ENCODE data around the gene NRIP3.
"Not testable (repeated sequence)": the region's sequence is repeated elsewhere in the genome, so short reads cannot be mapped to it uniquely, and the experiment has no call there.

NRIP3 gene

GRCh38 chr11:8987446-8987845 is 16.4 kb downstream of the NRIP3 start:
- no peak for TF ChIP-seq POLR2AphosphoS5 (IDR thresholded peaks at IDR 0.05; ENCODE audit: low read depth)
- H3K27ac ChIP-seq (replicated peaks): no peak overlapping the region
- no peak for DNase-seq (ENCODE audit: low read depth in 1 of 2, low spot score in 1 of 2)
- no peaks in the 10 kb centered on the region for H3K27me3 ChIP-seq (ENCODE audit: insufficient read depth, poor library complexity, severe bottlenecking)
- H3K4me3 ChIP-seq (replicated peaks; ENCODE audit: insufficient read depth, low read length): no peak overlapping the region

- H3K27me3 ChIP-seq (ENCODE audit: insufficient read depth, poor library complexity, severe bottlenecking); H3K4me3 ChIP-seq (replicated peaks; ENCODE audit: insufficient read depth, low read length); H3K27ac ChIP-seq (replicated peaks); DNase-seq (ENCODE audit: low read depth in 1 of 2, low spot score in 1 of 2): not testable (repeated sequence)
Measured at GRCh38 chr11:8986772-8987171, 17.0 kb downstream of the NRIP3 start.

- no peaks in the 10 kb centered on the region for H3K27me3 ChIP-seq (ENCODE audit: insufficient read depth, poor library complexity, severe bottlenecking)
- H3K27ac ChIP-seq (replicated peaks): no peak overlapping the region
- H3K4me3 ChIP-seq (replicated peaks; ENCODE audit: insufficient read depth, low read length): no peak overlapping the region
- DNase-seq (ENCODE audit: low read depth in 1 of 2, low spot score in 1 of 2): no peak
- TF ChIP-seq CTCF (IDR thresholded peaks at IDR 0.05; ENCODE audit: insufficient read depth, low read length) (no peak), SPI1 (IDR thresholded peaks at IDR 0.05; ENCODE audit: borderline replicate concordance, low read depth) (no peak), REST (IDR thresholded peaks at IDR 0.05; ENCODE audit: insufficient replicate concordance, low read depth) (no peak), GABPA (IDR thresholded peaks at IDR 0.05; ENCODE audit: low read depth) (no peak), POLR2AphosphoS5 (IDR thresholded peaks at IDR 0.05; ENCODE audit: low read depth) (no peak)
Measured at GRCh38 chr11:8985462-8985861, 18.3 kb downstream of the NRIP3 start.

GRCh38 chr11:8983552-8983951 is 20.2 kb downstream of the NRIP3 start:
- no peak for DNase-seq (ENCODE audit: low read depth in 1 of 2, low spot score in 1 of 2)
- Histone ChIP-seq H3K27me3 (ENCODE audit: insufficient read depth, poor library complexity, severe bottlenecking) (no peaks in the 10 kb centered on the region), H3K27ac (replicated peaks) (no peak overlapping the region), H3K4me3 (replicated peaks; ENCODE audit: insufficient read depth, low read length) (no peak overlapping the region)
- TF ChIP-seq CTCF (IDR thresholded peaks at IDR 0.05; ENCODE audit: insufficient read depth, low read length) (no peak), GABPA (IDR thresholded peaks at IDR 0.05; ENCODE audit: low read depth) (no peak), REST (IDR thresholded peaks at IDR 0.05; ENCODE audit: insufficient replicate concordance, low read depth) (no peak), POLR2AphosphoS5 (IDR thresholded peaks at IDR 0.05; ENCODE audit: low read depth) (no peak), SPI1 (IDR thresholded peaks at IDR 0.05; ENCODE audit: borderline replicate concordance, low read depth) (no peak)

GRCh38 chr11:8980485-8980884 is 23.3 kb downstream of the NRIP3 start:
- Histone ChIP-seq H3K27me3 (ENCODE audit: insufficient read depth, poor library complexity, severe bottlenecking) (no peaks in the 10 kb centered on the region), H3K4me3 (replicated peaks; ENCODE audit: insufficient read depth, low read length) (no peak overlapping the region), H3K27ac (replicated peaks) (no peak overlapping the region)
- DNase-seq (ENCODE audit: low read depth in 1 of 2, low spot score in 1 of 2): no peak
- no peak for TF ChIP-seq GABPA (IDR thresholded peaks at IDR 0.05; ENCODE audit: low read depth)
- TF ChIP-seq CTCF (IDR thresholded peaks at IDR 0.05; ENCODE audit: insufficient read depth, low read length): no peak
- no peak for TF ChIP-seq REST (IDR thresholded peaks at IDR 0.05; ENCODE audit: insufficient replicate concordance, low read depth)
- no peak for TF ChIP-seq SPI1 (IDR thresholded peaks at IDR 0.05; ENCODE audit: borderline replicate concordance, low read depth)

GRCh38 chr11:8979365-8979764 is 24.4 kb downstream of the NRIP3 start:
- H3K27me3 ChIP-seq (ENCODE audit: insufficient read depth, poor library complexity, severe bottlenecking); H3K4me3 ChIP-seq (replicated peaks; ENCODE audit: insufficient read depth, low read length); H3K27ac ChIP-seq (replicated peaks); DNase-seq (ENCODE audit: low read depth in 1 of 2, low spot score in 1 of 2): not testable (repeated sequence)
